Activated CD4-positive, alpha-beta T cell treated with anti-CD3 and anti-CD28 coated beads for 36 hours (primary cell): ENCODE data around the gene PRDM2. TPM values are rescaled to one million over a fixed set of nuclear protein-coding genes. Genes with fewer than 3 reads are reported as not detected.
A peak's percentile ranks its signal among the peaks of the same experiment; 100 is the strongest.

Experiments
- ATAC-seq: fragments of 200-7000 bp; cut with Tn5 transposase; one replicate; pipeline ENCODE4 v1.10.0; 2021; ENCODE audit warnings: mild to moderate bottlenecking, moderate library complexity
- CTCF ChIA-PET: fragments of 350-600 bp; sonication (Branson Sonifier 250); formaldehyde crosslinking; loops from one replicate; lab custom pipeline; 2021; ENCODE audit warnings: antibody characterized with exemption; lab: Charles Lee
- POLR2A ChIA-PET: fragments of 350-600 bp; sonication (Branson Sonifier 250); formaldehyde crosslinking; loops from one replicate; lab custom pipeline; 2021; ENCODE audit warnings: antibody characterized with exemption, inconsistent platforms; lab: Charles Lee
- DNase-seq: peaks from one replicate; pipeline ENCODE4 v3.0.0-alpha.2; 2020
- H3K27ac Mint-ChIP-seq: one replicate; pipeline ENCODE4 v1.8.0; 2021; ENCODE audit warnings: mixed read lengths
- H3K27me3 Mint-ChIP-seq: one replicate; pipeline ENCODE4 v1.8.0; 2021; ENCODE audit warnings: mixed read lengths
- H3K36me3 Mint-ChIP-seq: one replicate; pipeline ENCODE4 v1.8.0; 2021; ENCODE audit warnings: low read depth, mixed read lengths
- H3K4me1 Mint-ChIP-seq: one replicate; pipeline ENCODE4 v1.8.0; 2021; ENCODE audit warnings: mixed read lengths
- H3K4me3 Mint-ChIP-seq: one replicate; pipeline ENCODE4 v1.8.0; 2021; ENCODE audit warnings: mild to moderate bottlenecking, moderate library complexity, mixed read lengths
- H3K9me3 Mint-ChIP-seq: one replicate; pipeline ENCODE4 v1.8.0; 2021; ENCODE audit warnings: low read depth, mixed read lengths
- intact Hi-C, 2 experiments: fragments of 100-400 bp; cut with DNase I in 1 of 2; cut with micrococcal nuclease in 1 of 2; formaldehyde crosslinking; loops; one replicate each; pipeline versions ENCODE4 v1.14.2 to v1.15.1; 2022 to 2024; cut with DNase I, micrococcal nuclease
- total RNA-seq, 2 experiments: library from RNA; stranded (reverse); gene quantifications; one replicate each; pipeline ENCODE4 v1.2.3, GENCODE V29; 2021

The PRDM2 gene
- total RNA-seq, 2 experiments from 2014 or later, result 36.2 to 46.7 TPM

- no peaks in the 10 kb centered on the region for H3K36me3 Mint-ChIP-seq
- no peak overlapping the region for H3K27ac Mint-ChIP-seq
- no peaks in the 10 kb centered on the region for H3K9me3 Mint-ChIP-seq
- H3K4me1 Mint-ChIP-seq, result peaks cover 8% of the 10 kb centered on the region
- H3K4me3 Mint-ChIP-seq, result no peak overlapping the region
- intact Hi-C loops, result loop anchor here (10.0 kb wide), 2 partner anchors 119 to 151 kb away; no protein-coding TSS in a partner anchor
- ChIA-PET CTCF (interaction anchor here (0.6 to 2.2 kb wide), 7 partner anchors 11 to 146 kb away, joined by 3 to 8 read pairs (median 3); no protein-coding TSS in a partner anchor), POLR2A (no interaction called here)
- ATAC-seq, result no peak
- no peaks in the 10 kb centered on the region for H3K27me3 Mint-ChIP-seq
- DNase-seq, result no peak
These were observed 114.1 kb downstream of the PRDM2 start for GRCh38 chr1:13814131-13814530.

- ATAC-seq, result no peak
- DNase-seq, result no peak
- Mint-ChIP-seq H3K27ac (no peak overlapping the region), H3K4me3 (no peak overlapping the region), H3K27me3 (no peaks in the 10 kb centered on the region), H3K9me3 (no peaks in the 10 kb centered on the region), H3K4me1 (no peaks in the 10 kb centered on the region), H3K36me3 (no peaks in the 10 kb centered on the region)
- intact Hi-C loops, result loop anchor here (10.0 kb wide), 2 partner anchors 121 to 149 kb away; no protein-coding TSS in a partner anchor
- CTCF ChIA-PET, result interaction anchor here (1.4 kb wide), 1 partner anchor 12 kb away, joined by 3 read pairs; no protein-coding TSS in a partner anchor
- POLR2A ChIA-PET, result no interaction called here
These were observed 116.2 kb downstream of the PRDM2 start for GRCh38 chr1:13816016-13816760.

GRCh38 chr1:13817906-13818305 is 117.9 kb downstream of the PRDM2 start:
- CTCF ChIA-PET, result no interaction called here

GRCh38 chr1:13818926-13819325 is 118.9 kb downstream of the PRDM2 start:
- Mint-ChIP-seq H3K36me3 (peaks cover 4% of the 10 kb centered on the region), H3K27me3 (no peaks in the 10 kb centered on the region)

More at GRCh38 chr1:13817906-13818305, 117.9 kb downstream of the PRDM2 start:
- peaks cover 4% of the 10 kb centered on the region for H3K36me3 Mint-ChIP-seq
- ATAC-seq, result no peak
- H3K4me3 Mint-ChIP-seq, result no peak overlapping the region
- no peak for DNase-seq
- no peaks in the 10 kb centered on the region for H3K4me1 Mint-ChIP-seq
- POLR2A ChIA-PET, result no interaction called here
- intact Hi-C loops, result loop anchor here (10.0 kb wide), 2 partner anchors 123 to 147 kb away; no protein-coding TSS in a partner anchor
- H3K27ac Mint-ChIP-seq, result no peak overlapping the region
- H3K27me3 Mint-ChIP-seq, result no peaks in the 10 kb centered on the region
- no peaks in the 10 kb centered on the region for H3K9me3 Mint-ChIP-seq

GRCh38 chr1:13819642-13820041 is 119.7 kb downstream of the PRDM2 start:
- ChIA-PET CTCF (no interaction called here), POLR2A (no interaction called here)
- intact Hi-C loops, result loop anchor here (10.0 kb wide), 2 partner anchors 125 to 145 kb away; no protein-coding TSS in a partner anchor
- Mint-ChIP-seq H3K36me3 (peaks cover 4% of the 10 kb centered on the region), H3K9me3 (no peaks in the 10 kb centered on the region), H3K27me3 (no peaks in the 10 kb centered on the region), H3K4me3 (no peak overlapping the region), H3K4me1 (no peaks in the 10 kb centered on the region), H3K27ac (no peak overlapping the region)
- DNase-seq, result no peak
- no peak for ATAC-seq

More at GRCh38 chr1:13818926-13819325, 118.9 kb downstream of the PRDM2 start:
- Mint-ChIP-seq H3K4me1 (no peaks in the 10 kb centered on the region), H3K9me3 (no peaks in the 10 kb centered on the region), H3K4me3 (no peak overlapping the region), H3K27ac (no peak overlapping the region)
- intact Hi-C loops, result loop anchor here (10.0 kb wide), 2 partner anchors 124 to 146 kb away; no protein-coding TSS in a partner anchor
- DNase-seq (no peak), ATAC-seq (no peak)
- POLR2A ChIA-PET, result no interaction called here
- CTCF ChIA-PET, result no interaction called here

DNA sequence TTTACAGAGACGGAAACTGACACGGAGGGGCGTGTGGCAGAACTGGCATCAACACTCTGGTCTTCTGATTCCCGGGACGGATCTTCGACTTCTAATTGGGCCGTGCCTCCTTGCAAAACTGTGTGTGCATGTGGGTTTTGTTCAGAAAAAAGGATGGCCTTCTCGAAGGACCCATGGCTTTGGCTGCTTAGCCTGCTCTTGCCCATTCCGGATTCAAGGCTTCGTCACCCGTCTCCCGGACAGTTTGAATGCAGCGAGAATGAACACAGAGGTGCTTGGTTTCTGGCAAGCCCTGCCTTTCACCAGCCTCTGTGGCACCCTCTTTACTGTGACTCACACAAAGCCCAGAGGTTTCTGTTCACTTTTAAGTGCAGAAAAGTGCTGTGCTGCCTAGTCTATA is 120.1 kb downstream of the PRDM2 start:
- DNase-seq, result no peak
- peaks cover 4% of the 10 kb centered on the region for H3K36me3 Mint-ChIP-seq
- no peaks in the 10 kb centered on the region for H3K9me3 Mint-ChIP-seq
- intact Hi-C loops, result no loop called here
- CTCF ChIA-PET, result no interaction called here
- no peak overlapping the region for H3K4me3 Mint-ChIP-seq
- H3K27me3 Mint-ChIP-seq, result no peaks in the 10 kb centered on the region
- no peaks in the 10 kb centered on the region for H3K4me1 Mint-ChIP-seq
- POLR2A ChIA-PET, result no interaction called here
- no peak overlapping the region for H3K27ac Mint-ChIP-seq
- peak; percentile 26 for ATAC-seq

GRCh38 chr1:13820456-13820855 is 120.5 kb downstream of the PRDM2 start:
- no peak for DNase-seq
- H3K36me3 Mint-ChIP-seq, result peaks cover 4% of the 10 kb centered on the region
- H3K27ac Mint-ChIP-seq, result no peak overlapping the region
- no peaks in the 10 kb centered on the region for H3K4me1 Mint-ChIP-seq
- H3K4me3 Mint-ChIP-seq, result no peak overlapping the region
- CTCF ChIA-PET, result no interaction called here
- POLR2A ChIA-PET, result no interaction called here
- intact Hi-C loops, result no loop called here
- no peaks in the 10 kb centered on the region for H3K9me3 Mint-ChIP-seq
- no peaks in the 10 kb centered on the region for H3K27me3 Mint-ChIP-seq
- no peak for ATAC-seq

- H3K27ac Mint-ChIP-seq, result no peak overlapping the region
- CTCF ChIA-PET, result interaction anchor here (0.9 kb wide), 1 partner anchor 129 kb away, joined by 4 read pairs; no protein-coding TSS in a partner anchor
- no peak overlapping the region for H3K4me3 Mint-ChIP-seq
These were observed 123.3 kb downstream of the PRDM2 start for GRCh38 chr1:13823126-13823880.

GRCh38 chr1:13823936-13824335 is 123.9 kb downstream of the PRDM2 start:
- Mint-ChIP-seq H3K9me3 (no peaks in the 10 kb centered on the region), H3K27ac (no peak overlapping the region), H3K4me1 (no peaks in the 10 kb centered on the region), H3K36me3 (peaks cover 4% of the 10 kb centered on the region), H3K27me3 (no peaks in the 10 kb centered on the region), H3K4me3 (no peak overlapping the region)
- POLR2A ChIA-PET, result interaction anchor here (0.6 to 1.1 kb wide), 2 partner anchors 19 to 54 kb away, joined by 3 read pairs; no protein-coding TSS in a partner anchor
- no peak for ATAC-seq
- intact Hi-C loops, result no loop called here
- no peak for DNase-seq
- CTCF ChIA-PET, result interaction anchor here (0.6 to 1.7 kb wide), 2 partner anchors 10 to 11 kb away, joined by 3 to 5 read pairs; no protein-coding TSS in a partner anchor

More at GRCh38 chr1:13823126-13823880, 123.3 kb downstream of the PRDM2 start:
- Mint-ChIP-seq H3K9me3 (no peaks in the 10 kb centered on the region), H3K27me3 (no peaks in the 10 kb centered on the region), H3K36me3 (peaks cover 4% of the 10 kb centered on the region), H3K4me1 (no peaks in the 10 kb centered on the region)
- POLR2A ChIA-PET, result interaction anchor here (0.6 to 1.1 kb wide), 2 partner anchors 19 to 53 kb away, joined by 3 read pairs; no protein-coding TSS in a partner anchor
- intact Hi-C loops, result no loop called here
- ATAC-seq (no peak), DNase-seq (no peak)

GRCh38 chr1:13824626-13825025 is 124.6 kb downstream of the PRDM2 start:
- ChIA-PET POLR2A (interaction anchor here (1.1 kb wide), 1 partner anchor 18 kb away, joined by 3 read pairs; no protein-coding TSS in a partner anchor), CTCF (interaction anchor here (0.6 to 1.7 kb wide), 2 partner anchors 11 to 12 kb away, joined by 3 to 5 read pairs; no protein-coding TSS in a partner anchor)
- intact Hi-C loops, result no loop called here
- Mint-ChIP-seq H3K4me1 (no peaks in the 10 kb centered on the region), H3K27me3 (no peaks in the 10 kb centered on the region), H3K9me3 (no peaks in the 10 kb centered on the region), H3K4me3 (no peak overlapping the region), H3K27ac (no peak overlapping the region), H3K36me3 (peaks cover 4% of the 10 kb centered on the region)
- DNase-seq, result no peak
- ATAC-seq, result no peak

DNA sequence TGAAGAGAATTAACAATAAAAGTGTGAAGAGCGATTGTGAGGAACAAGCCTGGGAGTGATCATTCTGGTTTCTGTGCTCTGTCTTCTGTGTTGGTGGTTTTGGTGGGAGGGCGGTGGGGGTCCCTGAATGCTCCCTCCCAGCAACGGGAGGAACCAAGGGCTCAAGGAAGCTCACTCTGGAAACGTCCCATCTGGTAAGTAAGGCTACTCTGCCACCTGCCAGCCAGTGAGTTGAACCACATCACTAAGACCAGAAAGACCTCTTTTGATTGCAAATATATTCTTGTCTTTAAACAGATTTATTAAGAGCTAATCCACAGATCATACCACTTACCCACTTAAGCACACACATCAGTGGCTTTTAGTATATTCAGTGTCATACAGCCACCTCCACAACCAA is 125.0 kb downstream of the PRDM2 start:
- ChIA-PET CTCF (interaction anchor here (1.7 kb wide), 1 partner anchor 11 kb away, joined by 3 read pairs; no protein-coding TSS in a partner anchor), POLR2A (no interaction called here)
- Mint-ChIP-seq H3K36me3 (peaks cover 4% of the 10 kb centered on the region), H3K27me3 (peaks cover 3% of the 10 kb centered on the region), H3K4me3 (no peak overlapping the region), H3K4me1 (no peaks in the 10 kb centered on the region), H3K27ac (no peak overlapping the region), H3K9me3 (no peaks in the 10 kb centered on the region)
- no peak for ATAC-seq
- DNase-seq, result no peak
- intact Hi-C loops, result no loop called here
